ENCODE data around the gene PCDHB12. TPM values are rescaled to one million over a fixed set of nuclear protein-coding genes. Genes with fewer than 3 reads are reported as not detected.
A peak's percentile ranks its signal among the peaks of the same experiment; 100 is the strongest.
"Not testable (repeated sequence)": the region's sequence is repeated elsewhere in the genome, so short reads cannot be mapped to it uniquely, and the experiment has no call there.

Gene PCDHB12
- total and polyA plus RNA-seq, 8 donors = 0.46 to 2.5 (median 1.4) TPM

GRCh38 chr5:141234109-141234667 is 25.7 kb downstream of the PCDHB12 start:
- peaks cover 0 to 23% (median 5%) of the 10 kb centered on the region in 4 donors for H3K9me3 ChIP-seq
- peak overlapping the region in 1 of 4 donors; percentile 23 for H3K4me3 ChIP-seq
- H3K4me1 ChIP-seq = no peaks in the 10 kb centered on the region
- DNase-seq (peak in 1 of 6 donors; percentile 35), FAIRE-seq (no peak), ATAC-seq (no peak)
- no peak overlapping the region for H3K27ac ChIP-seq
- no peaks in the 10 kb centered on the region for H3K27me3 ChIP-seq
- no peaks in the 10 kb centered on the region for H3K36me3 ChIP-seq
- intact Hi-C loops (cut with DNase I) = no loop called here
- WGBS, 2 donors = 6 to 7% methylated on average over 15 of the region's 15 CpGs
- peak in 1 of 4 donors; percentile 12 for TF ChIP-seq CTCF (IDR thresholded peaks at IDR 0.05)

- WGBS, 2 donors = 18 to 21% methylated on average over 39 to 40 of the region's 40 CpGs
- H3K4me1 ChIP-seq; ATAC-seq; intact Hi-C loops (cut with DNase I); H3K36me3 ChIP-seq; H3K27ac ChIP-seq; H3K4me3 ChIP-seq; DNase-seq; FAIRE-seq; H3K27me3 ChIP-seq: not testable (repeated sequence)
- peaks cover 0 to 23% (median 5%) of the 10 kb centered on the region in 4 donors for H3K9me3 ChIP-seq
Observed at GRCh38 chr5:141235922-141236321, 27.4 kb downstream of the PCDHB12 start.

GRCh38 chr5:141236516-141237313 is 28.2 kb downstream of the PCDHB12 start:
- DNase-seq (no peak), ATAC-seq (no peak), FAIRE-seq (no peak)
- no peaks in the 10 kb centered on the region for H3K4me1 ChIP-seq
- intact Hi-C loops (cut with DNase I) = no loop called here
- no peaks in the 10 kb centered on the region for H3K36me3 ChIP-seq
- no peak overlapping the region for H3K4me3 ChIP-seq
- no peaks in the 10 kb centered on the region for H3K27me3 ChIP-seq
- 13 to 14% methylated on average over 23 to 32 of the region's 32 CpGs for WGBS, 2 donors
- H3K9me3 ChIP-seq = peaks cover 0 to 29% (median 5%) of the 10 kb centered on the region in 4 donors
- H3K27ac ChIP-seq = no peak overlapping the region
- TF ChIP-seq CTCF (IDR thresholded peaks at IDR 0.05) = no peak

- Histone ChIP-seq H3K27ac (no peak overlapping the region), H3K4me3 (no peak overlapping the region), H3K27me3 (no peaks in the 10 kb centered on the region), H3K36me3 (no peaks in the 10 kb centered on the region), H3K9me3 (peaks cover 0 to 14% (median 5%) of the 10 kb centered on the region in 4 donors), H3K4me1 (no peaks in the 10 kb centered on the region)
- no peak for TF ChIP-seq CTCF (IDR thresholded peaks at IDR 0.05)
- DNase-seq = no peak
- FAIRE-seq = no peak
- intact Hi-C loops (cut with DNase I) = no loop called here
- WGBS, 2 donors = 16 to 19% methylated on average over 39 to 43 of the region's 43 CpGs
- ATAC-seq = no peak
Observed at GRCh38 chr5:141241496-141241895, 33.0 kb downstream of the PCDHB12 start.

- no peak for FAIRE-seq
- TF ChIP-seq CTCF (IDR thresholded peaks at IDR 0.05) = no peak
- peak in 2 of 4 donors; percentile 45 to 66 for ATAC-seq
- peak within 1 kb of the TSS in 2 of 4 donors; percentile 1 to 26 for H3K4me3 ChIP-seq
- DNase-seq = peak in 2 of 6 donors; percentile 34 to 56
- peaks cover 0 to 14% (median 0%) of the 10 kb centered on the region in 4 donors for H3K9me3 ChIP-seq
- no peaks in the 10 kb centered on the region for H3K4me1 ChIP-seq
- 5% methylated on average over 16 of the region's 16 CpGs for WGBS, 2 donors
- H3K27me3 ChIP-seq = no peaks in the 10 kb centered on the region
- no peak within 1 kb of the TSS for H3K27ac ChIP-seq
- intact Hi-C loops (cut with DNase I) = no loop called here
- H3K36me3 ChIP-seq = no peaks in the 10 kb centered on the region
Observed at GRCh38 chr5:141245250-141245717, 36.8 kb downstream of the PCDHB12 start, which contains the start of gene PCDHB15. Gene PCDHB15 (plus strand): TSS chr5:141245395. CDS start chr5:141245579, 184 bp downstream.

- intact Hi-C loops (cut with DNase I); H3K9me3 ChIP-seq; H3K4me1 ChIP-seq; FAIRE-seq; H3K27ac ChIP-seq; ATAC-seq; H3K4me3 ChIP-seq; H3K36me3 ChIP-seq; H3K27me3 ChIP-seq; DNase-seq: not testable (repeated sequence)
- 35 to 40% methylated on average over 22 to 35 of the region's 42 CpGs for WGBS, 2 donors
Observed at GRCh38 chr5:141246971-141247370, 38.5 kb downstream of the PCDHB12 start.

- WGBS, 2 donors = 38 to 43% methylated on average over 23 to 34 of the region's 34 CpGs
Observed at GRCh38 chr5:141247434-141247833, 38.9 kb downstream of the PCDHB12 start.

More at GRCh38 chr5:141247434-141247833, 38.9 kb downstream of the PCDHB12 start:
- intact Hi-C loops (cut with DNase I); H3K27ac ChIP-seq; H3K4me3 ChIP-seq; H3K27me3 ChIP-seq; DNase-seq; ATAC-seq; FAIRE-seq; H3K4me1 ChIP-seq; H3K36me3 ChIP-seq; H3K9me3 ChIP-seq: not testable (repeated sequence)

Data from pancreas (tissue), 10 donors.